NCI-H2171 (cell line): Measurements from ENCODE around the gene HOXD12.

Experiments used
- DNase-seq: peaks from one replicate; lab custom pipeline; 2025; lab: John Stamatoyannopoulos, UW

Gene HOXD12

DNA sequence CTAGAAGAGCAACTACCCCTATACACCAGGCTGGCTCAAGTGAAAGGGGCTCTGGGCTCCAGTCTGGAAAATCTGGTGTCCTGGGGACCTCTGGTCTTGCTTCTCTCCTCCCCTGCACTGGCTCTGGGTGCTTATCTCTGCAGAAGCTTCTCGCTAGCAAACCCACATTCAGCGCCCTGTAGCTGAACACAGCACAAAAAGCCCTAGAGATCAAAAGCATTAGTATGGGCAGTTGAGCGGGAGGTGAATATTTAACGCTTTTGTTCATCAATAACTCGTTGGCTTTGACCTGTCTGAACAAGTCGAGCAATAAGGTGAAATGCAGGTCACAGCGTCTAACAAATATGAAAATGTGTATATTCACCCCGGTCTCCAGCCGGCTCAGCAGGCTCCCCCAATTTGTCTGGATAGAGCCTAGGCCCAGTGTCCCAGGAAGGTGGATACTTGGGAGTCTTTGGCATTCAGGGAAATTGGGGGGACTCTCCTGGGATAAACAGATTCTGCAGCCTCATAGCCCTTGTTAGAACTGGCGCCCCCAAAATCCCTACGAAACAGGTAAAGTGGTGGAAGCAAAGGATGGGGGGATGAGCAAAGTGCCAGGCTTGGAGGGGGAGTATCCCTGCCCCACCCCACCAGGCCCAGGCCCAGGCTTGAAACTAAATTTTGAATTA lies 49.3 kb downstream of the HOXD12 start:
- DNase-seq, result no peak

DNA sequence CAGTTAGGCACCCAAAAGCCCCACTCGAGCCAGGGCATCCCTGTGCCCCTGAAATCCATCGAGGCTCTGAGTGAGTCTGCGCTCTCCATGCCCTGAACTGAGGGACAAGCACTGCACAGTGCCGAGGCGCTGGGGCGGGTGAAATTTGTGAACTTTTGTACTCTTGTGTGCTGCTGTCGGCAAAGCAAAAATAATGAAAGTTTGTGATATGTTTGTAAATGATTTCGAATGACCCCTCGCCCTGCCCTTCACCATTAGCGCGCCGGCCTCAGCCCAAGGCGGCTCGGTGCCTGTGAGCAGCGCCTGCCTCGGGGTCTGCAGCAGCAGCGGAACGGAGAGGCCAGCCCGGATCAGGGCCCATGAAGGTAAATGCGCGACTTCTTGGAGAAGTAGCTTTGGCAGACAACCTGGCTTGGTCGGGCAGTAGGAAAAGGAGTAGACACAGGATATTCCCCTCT lies 49.9 kb downstream of the HOXD12 start:
- DNase-seq, result no peak

- DNase-seq, result no peak
These were observed 50.5 kb downstream of the HOXD12 start for GRCh38 chr2:176149939-176150583.

DNA sequence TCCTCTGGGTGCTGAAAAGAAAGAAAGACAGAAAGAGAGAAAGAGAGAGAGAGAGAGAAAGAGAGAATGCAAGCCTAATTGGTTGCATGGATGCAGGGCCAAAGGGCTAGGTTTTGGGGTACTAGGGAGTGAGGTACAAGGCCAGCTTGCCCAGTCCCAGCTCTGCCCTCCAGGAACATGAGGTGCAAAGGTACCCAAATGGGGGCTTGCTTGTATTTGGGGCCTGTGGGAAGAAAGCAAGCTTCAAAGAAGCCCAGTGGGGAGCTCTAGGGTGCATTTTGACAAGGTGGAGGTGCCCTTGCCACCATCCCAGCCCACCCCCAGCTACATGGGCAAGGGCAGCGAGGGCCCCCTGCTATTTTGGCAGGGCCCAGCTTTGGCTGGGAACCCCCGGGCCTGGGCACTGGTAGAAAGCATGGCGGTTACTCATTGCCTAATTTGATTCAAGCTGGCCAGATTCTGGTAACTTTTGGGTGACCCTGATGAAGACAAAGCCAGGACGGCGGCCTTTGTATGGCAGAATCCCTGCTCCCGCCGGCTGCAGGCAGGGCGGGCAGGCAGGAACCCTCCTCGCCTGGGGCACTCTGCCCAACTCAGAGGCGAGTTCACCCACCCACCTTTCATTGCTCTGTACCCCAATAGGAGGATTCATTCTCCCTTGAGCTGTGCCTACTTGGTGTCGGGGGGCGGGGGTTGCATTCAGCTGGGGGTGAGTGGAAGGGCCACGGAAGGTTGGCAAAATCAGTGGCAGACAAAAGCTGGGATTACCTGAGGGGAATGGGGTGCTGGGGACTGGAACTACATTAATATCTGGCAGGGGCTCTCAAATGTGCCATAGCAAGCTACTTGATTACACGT lies 51.2 kb downstream of the HOXD12 start:
- DNase-seq, result no peak

DNA sequence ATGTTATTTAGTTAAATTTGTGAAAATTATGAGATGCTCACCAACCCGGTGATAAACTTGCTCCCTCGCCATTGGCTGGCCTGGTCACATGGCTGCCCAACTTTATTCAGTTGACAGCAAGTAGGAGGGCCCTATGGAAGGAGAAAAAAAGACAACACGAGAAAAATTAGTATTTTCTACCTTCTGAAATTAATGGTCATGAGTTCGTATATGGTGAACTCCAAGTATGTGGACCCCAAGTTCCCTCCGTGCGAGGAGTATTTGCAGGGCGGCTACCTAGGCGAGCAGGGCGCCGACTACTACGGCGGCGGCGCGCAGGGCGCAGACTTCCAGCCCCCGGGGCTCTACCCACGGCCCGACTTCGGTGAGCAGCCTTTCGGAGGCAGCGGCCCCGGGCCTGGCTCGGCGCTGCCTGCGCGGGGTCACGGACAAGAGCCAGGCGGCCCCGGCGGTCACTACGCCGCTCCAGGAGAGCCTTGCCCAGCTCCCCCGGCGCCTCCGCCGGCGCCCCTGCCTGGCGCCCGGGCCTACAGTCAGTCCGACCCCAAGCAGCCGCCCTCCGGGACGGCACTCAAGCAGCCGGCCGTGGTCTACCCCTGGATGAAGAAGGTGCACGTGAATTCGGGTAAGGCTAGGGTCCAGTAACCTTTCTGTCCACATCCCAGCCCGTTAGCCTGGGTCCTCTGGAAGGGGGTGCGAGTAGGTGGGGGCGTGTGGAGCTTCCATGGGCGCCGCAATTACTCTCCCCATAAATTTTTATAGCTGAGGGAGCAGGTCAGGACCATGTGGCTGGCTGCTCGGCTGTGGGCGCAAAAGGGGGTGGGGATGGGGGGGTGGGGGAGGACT lies 52.1 kb downstream of the HOXD12 start, which contains the start of gene HOXD4:
HOXD4 (plus strand) TSS at position 109 of the 846 bp plus-strand sequence; CDS start at position 193, 84 bp downstream.
- no peak for DNase-seq
